HUES6 (cell line): ENCODE measurements around the gene CGB1.
A peak's percentile ranks its signal among the peaks of the same experiment; 100 is the strongest.
"Not testable (repeated sequence)": the region's sequence is repeated elsewhere in the genome, so short reads cannot be mapped to it uniquely, and the experiment has no call there.

ENCODE experiments used
- H3K27ac ChIP-seq: 2 replicates; pipeline ENCODE4 v1.7.0; 2013; ENCODE audit warnings: low read depth, mild to moderate bottlenecking, low read length, inconsistent platforms
- H3K27me3 ChIP-seq: 2 replicates; pipeline ENCODE4 v1.6.1; 2013; ENCODE audit warnings: low read length; ENCODE audit not compliant: control insufficient read depth, insufficient read depth
- H3K36me3 ChIP-seq: 2 replicates; pipeline ENCODE4 v1.6.1; 2013; ENCODE audit warnings: low read length; ENCODE audit not compliant: control insufficient read depth, insufficient read depth
- H3K4me1 ChIP-seq: 2 replicates; pipeline ENCODE4 v1.6.1; 2013; ENCODE audit warnings: low read length; ENCODE audit not compliant: control insufficient read depth, insufficient read depth
- H3K4me3 ChIP-seq: 2 replicates; pipeline ENCODE4 v1.5.1; 2013; ENCODE audit warnings: low read depth, low read length
- H3K9ac ChIP-seq: one replicate; pipeline ENCODE4 v1.6.1; 2013; ENCODE audit warnings: mild to moderate bottlenecking, low read length
- H3K9me3 ChIP-seq: 2 replicates; pipeline ENCODE4 v1.6.1; 2013; ENCODE audit warnings: low read depth, low read length; ENCODE audit not compliant: control insufficient read depth, insufficient read depth

The CGB1 gene

GRCh38 chr19:49020931-49021895, 15.5 kb downstream of the CGB1 start:
- Histone ChIP-seq H3K4me1 (peaks cover 30% of the 10 kb centered on the region), H3K4me3 (no peak overlapping the region), H3K27me3 (peaks cover 37% of the 10 kb centered on the region), H3K9ac (no peak overlapping the region), H3K27ac (no peak overlapping the region), H3K36me3 (peaks cover 3% of the 10 kb centered on the region), H3K9me3 (no peaks in the 10 kb centered on the region)

DNA sequence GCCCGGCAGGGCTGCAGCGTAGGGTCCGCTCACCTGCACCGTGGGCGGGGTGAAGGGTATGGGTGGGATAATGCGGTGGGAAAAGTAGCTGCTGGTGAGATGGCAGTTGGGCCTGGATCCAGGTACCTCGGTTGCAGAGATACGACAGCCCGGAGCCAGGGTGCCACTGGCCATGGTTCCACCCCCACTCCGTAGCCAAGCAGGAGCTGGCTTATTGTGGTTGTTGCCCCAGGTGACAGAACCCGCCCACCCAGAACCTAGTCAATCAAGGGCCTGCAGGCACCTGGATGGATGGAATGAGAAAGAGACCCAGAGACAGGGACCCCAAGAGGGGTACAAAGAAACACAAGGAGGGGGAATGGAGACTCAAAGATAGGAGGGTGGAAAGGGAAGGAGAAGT, 16.4 kb downstream of the CGB1 start:
- Histone ChIP-seq H3K9me3 (no peaks in the 10 kb centered on the region), H3K4me3 (0 out of 2 replicates have a peak overlapping the region, but pooled peaks have one; percentile 82), H3K36me3 (peaks cover 12% of the 10 kb centered on the region), H3K27me3 (peaks cover 37% of the 10 kb centered on the region), H3K4me1 (peaks cover 30% of the 10 kb centered on the region), H3K27ac (no peak overlapping the region), H3K9ac (no peak overlapping the region)

GRCh38 chr19:49019242-49019932, 17.3 kb downstream of the CGB1 start:
- Histone ChIP-seq H3K27me3 (peaks cover 37% of the 10 kb centered on the region), H3K4me3 (peak overlapping the region; percentile 82), H3K4me1 (peaks cover 30% of the 10 kb centered on the region), H3K27ac (no peak overlapping the region; the same call in 1 of the 2 replicates), H3K9me3 (no peaks in the 10 kb centered on the region), H3K36me3 (peaks cover 21% of the 10 kb centered on the region), H3K9ac (peak overlapping the region; percentile 64)

DNA sequence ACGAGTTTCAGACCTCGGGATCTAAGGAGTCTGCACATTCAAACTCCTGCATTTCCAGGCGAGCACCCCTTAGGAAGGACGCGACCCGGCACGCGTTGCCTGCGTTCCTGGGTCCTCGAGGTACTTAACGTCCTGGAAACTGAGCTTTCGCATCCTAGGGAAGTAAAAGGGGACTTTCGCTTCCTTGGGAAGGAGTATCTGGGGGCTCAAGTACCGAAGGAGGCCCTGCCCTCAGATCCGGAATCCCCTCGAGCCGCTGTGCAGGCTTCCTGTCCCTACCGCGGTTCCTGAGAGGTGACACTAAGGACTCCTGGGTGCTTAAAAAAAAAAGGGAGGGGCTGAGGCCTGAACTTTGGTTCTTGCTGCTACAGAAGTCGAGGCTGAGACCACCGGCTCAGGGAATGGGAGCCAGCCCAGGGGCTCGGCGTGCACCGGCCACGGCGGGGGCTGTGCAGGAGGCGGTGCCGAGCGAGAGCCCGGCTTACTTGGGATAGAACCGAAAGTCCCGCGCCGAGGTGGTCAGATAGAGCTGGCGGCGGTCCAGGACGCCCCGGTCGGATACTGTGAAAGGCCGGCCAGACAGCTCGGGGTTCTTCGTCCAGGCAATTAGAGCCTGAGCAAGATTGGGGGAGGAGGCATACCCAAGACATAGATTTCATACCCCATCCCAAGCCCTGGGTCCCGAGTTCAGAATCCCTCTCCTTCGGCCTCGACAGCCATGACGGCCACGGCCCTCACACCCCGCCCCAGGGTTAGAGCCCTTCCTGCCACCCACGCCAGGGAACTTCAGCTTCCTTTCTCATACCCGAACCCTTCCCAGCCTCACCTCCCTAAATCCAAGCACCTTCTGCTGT, 18.1 kb downstream of the CGB1 start:
- Histone ChIP-seq H3K9ac (peak overlapping the region; percentile 30), H3K4me1 (peaks cover 30% of the 10 kb centered on the region), H3K4me3 (peak overlapping the region; percentile 82), H3K27me3 (peaks cover 37% of the 10 kb centered on the region), H3K36me3 (peaks cover 29% of the 10 kb centered on the region)
- H3K9me3 ChIP-seq, H3K27ac ChIP-seq: not testable (repeated sequence)

DNA sequence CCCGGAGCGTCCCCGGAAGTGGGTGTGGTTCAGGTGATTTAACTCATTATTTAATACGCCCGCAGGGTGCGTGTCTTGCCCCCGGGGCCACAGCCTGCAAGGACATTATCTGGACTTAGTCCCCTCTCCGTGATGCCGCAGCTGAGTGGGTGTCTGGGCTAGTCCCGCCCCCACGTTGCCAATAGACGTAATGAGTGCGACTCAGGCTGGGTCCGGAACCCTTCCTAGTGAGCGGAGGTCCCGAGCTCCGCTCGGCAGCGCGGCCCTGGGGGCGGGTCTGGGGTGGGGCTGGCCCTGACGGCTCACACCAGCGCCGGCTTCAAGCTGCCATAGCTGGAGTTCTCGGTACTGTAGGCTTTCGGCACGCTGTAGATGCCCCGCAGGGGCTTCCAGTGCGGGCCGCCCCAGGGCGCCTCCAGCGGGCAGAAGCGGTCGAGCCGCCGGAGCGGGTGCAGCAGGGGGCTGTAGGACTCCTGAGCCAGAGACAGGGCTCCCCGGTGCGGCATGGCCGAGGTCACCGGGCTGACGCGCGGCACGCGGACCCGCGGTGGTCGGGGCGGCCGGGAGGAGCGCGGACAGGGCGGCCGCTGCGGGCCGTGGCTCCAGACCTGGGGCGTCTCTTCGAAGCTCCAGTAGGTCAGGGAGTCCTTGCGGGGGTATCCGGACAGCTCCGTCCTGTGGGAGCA, 18.9 kb downstream of the CGB1 start:
- Histone ChIP-seq H3K4me3 (peak overlapping the region; percentile 82), H3K9ac (peak overlapping the region; percentile 30), H3K27ac (no peak overlapping the region), H3K9me3 (no peaks in the 10 kb centered on the region), H3K4me1 (peaks cover 30% of the 10 kb centered on the region), H3K36me3 (peaks cover 34% of the 10 kb centered on the region), H3K27me3 (peaks cover 37% of the 10 kb centered on the region)

GRCh38 chr19:49017041-49017665, 19.5 kb downstream of the CGB1 start, which contains the start of gene LHB:
LHB (minus strand) TSS chr19:49017091; CDS start chr19:49017081, 10 bp downstream.
- Histone ChIP-seq H3K27ac (no peak within 1 kb of the TSS), H3K9ac (peak within 1 kb of the TSS; percentile 30), H3K27me3 (peaks cover 37% of the 10 kb centered on the region), H3K9me3 (no peaks in the 10 kb centered on the region), H3K4me3 (peak within 1 kb of the TSS; percentile 82), H3K36me3 (peaks cover 41% of the 10 kb centered on the region), H3K4me1 (peaks cover 30% of the 10 kb centered on the region)

GRCh38 chr19:49016067-49016839, 20.4 kb downstream of the CGB1 start:
- Histone ChIP-seq H3K27me3 (peaks cover 31% of the 10 kb centered on the region), H3K9ac (no peak overlapping the region), H3K36me3 (peaks cover 50% of the 10 kb centered on the region), H3K27ac (no peak overlapping the region), H3K9me3 (no peaks in the 10 kb centered on the region), H3K4me1 (peaks cover 27% of the 10 kb centered on the region), H3K4me3 (no peak overlapping the region)

DNA sequence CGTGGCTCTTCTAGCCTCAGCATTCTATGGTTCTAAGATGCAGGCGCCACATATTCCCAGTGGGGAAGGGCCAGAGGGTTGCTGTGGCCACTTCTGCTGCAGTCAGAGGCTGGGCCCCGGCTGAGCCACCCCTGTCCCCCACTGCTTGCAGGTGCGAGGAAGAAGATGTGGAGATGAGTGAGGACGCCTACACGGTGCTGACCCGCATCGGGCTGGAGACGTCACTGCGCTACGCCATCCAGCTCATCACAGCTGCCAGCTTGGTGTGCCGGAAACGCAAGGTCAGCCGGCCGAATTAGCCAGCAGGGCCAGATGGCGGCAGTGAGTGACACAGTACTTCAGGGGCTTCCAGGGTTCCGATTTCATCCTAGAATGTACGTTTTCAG, 21.8 kb downstream of the CGB1 start:
- peaks cover 14% of the 10 kb centered on the region for H3K4me1 ChIP-seq
- no peak overlapping the region for H3K27ac ChIP-seq
- H3K36me3 ChIP-seq = peaks cover 63% of the 10 kb centered on the region
- H3K27me3 ChIP-seq = peaks cover 17% of the 10 kb centered on the region
- H3K4me3 ChIP-seq = no peak overlapping the region
- no peaks in the 10 kb centered on the region for H3K9me3 ChIP-seq
- H3K9ac ChIP-seq = no peak overlapping the region

- peaks cover 69% of the 10 kb centered on the region for H3K36me3 ChIP-seq
- H3K4me1 ChIP-seq = peaks cover 11% of the 10 kb centered on the region
- peaks cover 15% of the 10 kb centered on the region for H3K27me3 ChIP-seq
- H3K9me3 ChIP-seq = no peaks in the 10 kb centered on the region
- H3K4me3 ChIP-seq = no peak overlapping the region
- H3K9ac ChIP-seq = no peak overlapping the region
- no peak overlapping the region for H3K27ac ChIP-seq
These were observed 22.4 kb downstream of the CGB1 start for GRCh38 chr19:49014123-49014869.
